Heart right ventricle (tissue), 16 donors: ENCODE measurements around the gene OR4Q2. TPM values are rescaled to one million over a fixed set of nuclear protein-coding genes. Genes with fewer than 3 reads are reported as not detected.
"Not testable (repeated sequence)": the region's sequence is repeated elsewhere in the genome, so short reads cannot be mapped to it uniquely, and the experiment has no call there.

Experiments
- ATAC-seq, 8 donors: fragments of 200-7000 bp; cut with Tn5 transposase; one replicate each; pipeline ENCODE4 v1.9.1; 2020; ENCODE audit warnings: mild to moderate bottlenecking in 8 of 8, moderate library complexity in 8 of 8, moderate number of reproducible peaks in 1 of 8
- DNase-seq, 2 donors: peaks; one replicate each; pipeline ENCODE4 v3.0.0-alpha.2; 2020
- H3K27ac ChIP-seq, 10 donors: fragments of 200-600 bp; sonication (generic) in 2 of 10; one replicate each; pipeline versions ENCODE4 v1.5.0 to v1.8.0; 2020 to 2022; ENCODE audit warnings: mild to moderate bottlenecking in 3 of 10
- H3K27me3 ChIP-seq, 7 donors: fragments of 200-600 bp; one replicate each; pipeline ENCODE4 v1.8.0; 2021 to 2022; ENCODE audit warnings: mild to moderate bottlenecking in 2 of 7
- H3K36me3 ChIP-seq, 9 donors: fragments of 200-600 bp; sonication (generic) in 1 of 9; one replicate each; pipeline versions ENCODE4 v1.5.0 to v1.8.0; 2020 to 2022; ENCODE audit warnings: mild to moderate bottlenecking in 2 of 9
- H3K4me1 ChIP-seq, 9 donors: fragments of 200-600 bp; sonication (generic) in 1 of 9; one replicate each; pipeline versions ENCODE4 v1.5.0 to v1.8.0; 2020 to 2022; ENCODE audit warnings: mild to moderate bottlenecking in 4 of 9
- H3K4me3 ChIP-seq, 10 donors: fragments of 200-600 bp; sonication (generic) in 2 of 10; one replicate each; pipeline versions ENCODE4 v1.5.0 to v1.8.0; 2020 to 2022; ENCODE audit warnings: mild to moderate bottlenecking in 7 of 10, moderate library complexity in 2 of 10
- H3K9me3 ChIP-seq, 11 donors: fragments of 200-600 bp in 10 of 11; sonication (generic) in 2 of 11; one replicate each; pipeline versions ENCODE4 v1.5.0 to v1.8.0; 2013 to 2022; ENCODE audit warnings: mild to moderate bottlenecking in 2 of 11, control low read depth in 1 of 11, moderate library complexity in 1 of 11
- CTCF ChIP-seq, 9 donors: fragments of 200-600 bp; sonication (generic) in 2 of 9; IDR thresholded peaks; one replicate each; pipeline versions ENCODE4 v1.5.0 to v1.8.0; 2021 to 2022; ENCODE audit warnings: antibody characterized with exemption in 9 of 9, mild to moderate bottlenecking in 5 of 9, moderate library complexity in 1 of 9
- WGBS, 2 donors: extraction: QIAGEN DNeasy Blood & Tissue Kit; methylation state at CpG; one replicate each; pipeline ENCODE4 v1.1.7; 2013; ENCODE audit warnings: inconsistent platforms in 1 of 2; 5-methylcytosine and 5-hydroxymethylcytosine counted together
- intact Hi-C, 10 donors: fragments of 100-400 bp; cut with DNase I; formaldehyde crosslinking; loops; one replicate each; pipeline versions ENCODE4 v1.11.1 to v1.14.2; 2022
- long read RNA-seq, 3 donors: library from polyadenylated mRNA; unstranded; transcript quantifications; one replicate each; pipeline ENCODE4 v2.0.0, GENCODE V29; 2020 to 2021
- polyA plus RNA-seq, 2 donors: library from polyadenylated mRNA; stranded (reverse); fragments of 200-250 nt; gene quantifications; one replicate each; pipeline ENCODE4 v1.2.3, GENCODE V29; 2013
- total RNA-seq, 10 donors: library from RNA; stranded (reverse); fragmentation: NEBNext Ultra II Directional in 3 of 10; extraction: Animal tissue kit (Norgen Biotek cat#: 25700) in 3 of 10; gene quantifications; one replicate each; pipeline versions ENCODE4 v1.2.1 to v1.2.4, GENCODE V29; 2021 to 2023
- donor health status: Arrhythmogenic right ventricular cardiomyopathy.
- donor health status: ischemic (EF 13 %, LVEDD 7.1; RV severe dilation, severe dysfunction).
- donor health status: healthy with polysubstance abuse.
- donor health status: DM: no; HTN: yes; CAD: no.
- donor health status: DM: no; HTN: no; CAD: no.
- donor health status: ischemic (EF 25% LVEDD 6.9; RV normal size, moderate dysfunction).
- donor health status: ischemic (EF 25% LVEDD 5.7; RV mildly dilated, moderate dysfunction).
- donor health status: healthy.
- donor health status: DM: yes; HTN: yes; CAD: no.
- donor health status: Ischemic cardiomyopathy.
- donor health status: ischemic (EF 35%, LVEDD 5.7; RV mildly dilated, moderate dysfunction).
- donor health status: nonischemic (EF 11% LVEDD 7.7; RV severe dilation, severe dysfunction).
- donor health status: DM: yes; HTN: yes; CAD: no.
- donor health status: PGD.
- donor health status: ischemic (EF 29% LVEDD 5.4; RV normal size, mild dysfunction).
- donor health status: nonischemic (EF 23%, LVEDD 6.1; RV moderate dilation, normal function).

OR4Q2 gene
- not detected for total RNA-seq
- not detected for polyA plus RNA-seq
- long read RNA-seq, donor 1 = 0 reads
- long read RNA-seq, donor 2 = 0 reads
- long read RNA-seq, donor 3 = 0 reads

GRCh38 chr14:20001863-20002262 is at the start of gene OR4Q2:
Gene OR4Q2, plus strand, starts transcription at chr14:20002163.
- Histone ChIP-seq H3K4me3 (no peak within 1 kb of the TSS), H3K9me3 (peaks cover 0 to 6% (median 0%) of the 10 kb centered on the region in 11 donors), H3K27me3 (no peaks in the 10 kb centered on the region), H3K4me1 (no peaks in the 10 kb centered on the region), H3K27ac (no peak within 1 kb of the TSS), H3K36me3 (no peaks in the 10 kb centered on the region)
- no peak for TF ChIP-seq CTCF (IDR thresholded peaks at IDR 0.05)
- DNase-seq (no peak), ATAC-seq (no peak)
- intact Hi-C loops = no loop called here

- DNase-seq, H3K27me3 ChIP-seq, intact Hi-C loops, H3K27ac ChIP-seq, H3K4me1 ChIP-seq, ATAC-seq, H3K9me3 ChIP-seq, H3K36me3 ChIP-seq, H3K4me3 ChIP-seq: not testable (repeated sequence)
- WGBS, 2 donors = 64 to 69% methylated on average over 2 of the region's 2 CpGs
These were observed 32.2 kb upstream of the OR4Q2 start for GRCh38 chr14:19969735-19970134.

GRCh38 chr14:19974844-19975243 is 27.1 kb upstream of the OR4Q2 start:
- no peaks in the 10 kb centered on the region for H3K9me3 ChIP-seq
- H3K4me1 ChIP-seq = no peaks in the 10 kb centered on the region
- no peak for TF ChIP-seq CTCF (IDR thresholded peaks at IDR 0.05)
- H3K27ac ChIP-seq = no peak overlapping the region
- intact Hi-C loops = no loop called here
- H3K4me3 ChIP-seq = no peak overlapping the region
- ATAC-seq (no peak), DNase-seq (no peak)
- 65 to 71% methylated on average over 1 of the region's 1 CpG for WGBS, 2 donors
- no peaks in the 10 kb centered on the region for H3K27me3 ChIP-seq
- H3K36me3 ChIP-seq = no peaks in the 10 kb centered on the region

- Histone ChIP-seq H3K27ac (no peak within 1 kb of the TSS), H3K27me3 (no peaks in the 10 kb centered on the region), H3K36me3 (no peaks in the 10 kb centered on the region), H3K4me3 (no peak within 1 kb of the TSS), H3K4me1 (no peaks in the 10 kb centered on the region), H3K9me3 (no peaks in the 10 kb centered on the region)
- 90 to 94% methylated on average over 3 of the region's 3 CpGs for WGBS, 2 donors
- TF ChIP-seq CTCF (IDR thresholded peaks at IDR 0.05) = no peak
- intact Hi-C loops = no loop called here
- DNase-seq = no peak
- no peak for ATAC-seq
These were observed 26.7 kb upstream of the OR4Q2 start, which contains the start of gene OR4K15 for GRCh38 chr14:19975291-19975690. Gene OR4K15, plus strand, starts transcription at chr14:19975591. Its CDS starts 0 bp downstream, at chr14:19975591.

- ATAC-seq (no peak), DNase-seq (no peak)
- Histone ChIP-seq H3K27ac (no peak overlapping the region), H3K4me1 (no peaks in the 10 kb centered on the region), H3K36me3 (no peaks in the 10 kb centered on the region), H3K27me3 (no peaks in the 10 kb centered on the region), H3K9me3 (peaks cover 0 to 4% (median 0%) of the 10 kb centered on the region in 11 donors), H3K4me3 (no peak overlapping the region)
- 63 to 69% methylated on average over 2 of the region's 2 CpGs for WGBS, 2 donors
- intact Hi-C loops = no loop called here
- TF ChIP-seq CTCF (IDR thresholded peaks at IDR 0.05) = no peak
These were observed 8.5 kb upstream of the OR4Q2 start for GRCh38 chr14:19993438-19993837.
